NCI-H1105 (cell line): Measurements from ENCODE around the gene C10orf71.

Experiments used
- DNase-seq: peaks from one replicate; lab custom pipeline; 2025; lab: John Stamatoyannopoulos, UW

The C10orf71 gene

GRCh38 chr10:49334964-49335363, 36.0 kb downstream of the C10orf71 start:
- DNase-seq: no peak

- no peak for DNase-seq
These were observed 36.5 kb downstream of the C10orf71 start for GRCh38 chr10:49335364-49335972.

DNA sequence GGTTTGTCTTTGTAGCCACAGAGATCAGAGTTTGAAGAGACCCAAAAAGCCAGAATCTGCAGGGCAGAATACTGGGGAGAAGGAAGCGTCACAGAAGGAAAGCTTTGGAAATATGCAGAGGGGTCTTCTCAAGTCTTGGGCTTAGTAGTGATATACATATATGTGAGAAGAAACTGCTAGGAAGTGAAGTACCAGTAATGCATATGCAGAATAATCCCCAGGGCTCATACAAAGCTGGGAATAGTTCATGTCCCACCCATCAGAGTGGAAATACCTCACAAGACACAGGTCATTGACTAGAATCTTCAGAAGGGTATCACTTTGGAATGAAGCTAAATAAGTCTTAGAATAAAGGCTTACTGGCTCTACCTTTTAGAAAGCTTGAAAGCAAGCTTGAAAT, 39.6 kb downstream of the C10orf71 start:
- no peak for DNase-seq

GRCh38 chr10:49344840-49345239, 45.9 kb downstream of the C10orf71 start:
- DNase-seq: no peak

GRCh38 chr10:49347342-49347741, 48.4 kb downstream of the C10orf71 start:
- DNase-seq: no peak

DNA sequence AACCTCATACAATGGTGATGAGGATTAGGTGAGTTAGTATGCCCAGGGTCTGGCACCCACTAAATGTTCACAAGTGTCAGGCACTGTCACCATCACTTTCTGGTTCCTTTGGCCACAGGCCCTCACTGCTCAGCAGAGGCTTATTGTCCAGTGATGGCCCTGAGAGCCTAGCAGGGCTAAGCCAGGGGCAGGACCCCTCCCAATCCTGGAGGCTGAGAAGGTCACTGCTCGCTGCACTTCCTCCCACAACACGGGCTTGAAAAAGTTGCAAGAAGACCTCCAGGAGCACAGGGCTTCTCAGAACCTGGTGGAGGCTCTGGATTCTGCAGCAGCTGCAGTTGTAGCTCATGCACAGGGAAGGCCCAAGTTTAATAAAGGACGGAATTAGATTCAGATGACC, 48.9 kb downstream of the C10orf71 start:
- no peak for DNase-seq

GRCh38 chr10:49348593-49348992, 49.6 kb downstream of the C10orf71 start:
- DNase-seq: no peak

DNA sequence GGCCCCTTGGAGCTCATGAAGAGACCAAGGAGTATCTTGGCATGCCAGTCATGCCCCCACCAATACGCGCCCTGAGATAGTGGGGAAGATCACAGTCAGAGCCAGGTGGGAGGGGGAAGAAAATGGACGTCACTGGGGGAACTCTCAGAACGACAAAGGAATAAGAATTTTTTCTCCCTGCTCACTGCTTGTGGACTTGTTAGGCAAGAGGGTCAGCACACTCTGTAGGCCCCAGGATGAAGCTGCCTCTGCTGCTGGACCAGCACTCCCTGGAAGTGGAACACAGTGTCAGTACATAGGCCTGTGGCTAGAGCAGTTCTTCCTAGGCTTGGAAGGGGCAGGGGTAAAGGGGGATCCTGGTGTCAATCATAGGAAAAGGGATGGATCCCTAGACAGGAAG, 50.4 kb downstream of the C10orf71 start:
- no peak for DNase-seq

- DNase-seq: no peak
These were observed 51.2 kb downstream of the C10orf71 start for GRCh38 chr10:49350138-49350537.

- DNase-seq: no peak
These were observed 52.0 kb downstream of the C10orf71 start for GRCh38 chr10:49350846-49351532.

DNA sequence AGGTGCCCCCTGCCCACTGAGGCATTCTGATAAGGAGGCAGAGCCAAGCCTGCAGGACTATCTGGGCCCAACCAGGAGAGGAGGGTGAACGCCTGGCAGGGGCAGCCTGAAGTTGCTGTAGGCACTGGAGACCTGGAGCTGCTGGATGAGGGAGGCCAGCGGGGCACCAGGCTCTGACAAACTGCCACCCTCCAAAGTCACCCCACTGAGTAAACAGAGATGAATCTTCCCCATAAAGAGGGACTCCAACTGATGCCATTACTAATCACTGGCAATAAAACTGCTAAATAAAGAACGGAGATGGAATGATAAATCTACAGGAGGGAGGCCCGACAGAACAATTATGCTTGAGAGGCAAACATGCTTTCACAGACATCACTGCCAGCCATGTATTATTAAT, 52.7 kb downstream of the C10orf71 start:
- no peak for DNase-seq

GRCh38 chr10:49352323-49352722, 53.4 kb downstream of the C10orf71 start:
- DNase-seq: no peak

DNA sequence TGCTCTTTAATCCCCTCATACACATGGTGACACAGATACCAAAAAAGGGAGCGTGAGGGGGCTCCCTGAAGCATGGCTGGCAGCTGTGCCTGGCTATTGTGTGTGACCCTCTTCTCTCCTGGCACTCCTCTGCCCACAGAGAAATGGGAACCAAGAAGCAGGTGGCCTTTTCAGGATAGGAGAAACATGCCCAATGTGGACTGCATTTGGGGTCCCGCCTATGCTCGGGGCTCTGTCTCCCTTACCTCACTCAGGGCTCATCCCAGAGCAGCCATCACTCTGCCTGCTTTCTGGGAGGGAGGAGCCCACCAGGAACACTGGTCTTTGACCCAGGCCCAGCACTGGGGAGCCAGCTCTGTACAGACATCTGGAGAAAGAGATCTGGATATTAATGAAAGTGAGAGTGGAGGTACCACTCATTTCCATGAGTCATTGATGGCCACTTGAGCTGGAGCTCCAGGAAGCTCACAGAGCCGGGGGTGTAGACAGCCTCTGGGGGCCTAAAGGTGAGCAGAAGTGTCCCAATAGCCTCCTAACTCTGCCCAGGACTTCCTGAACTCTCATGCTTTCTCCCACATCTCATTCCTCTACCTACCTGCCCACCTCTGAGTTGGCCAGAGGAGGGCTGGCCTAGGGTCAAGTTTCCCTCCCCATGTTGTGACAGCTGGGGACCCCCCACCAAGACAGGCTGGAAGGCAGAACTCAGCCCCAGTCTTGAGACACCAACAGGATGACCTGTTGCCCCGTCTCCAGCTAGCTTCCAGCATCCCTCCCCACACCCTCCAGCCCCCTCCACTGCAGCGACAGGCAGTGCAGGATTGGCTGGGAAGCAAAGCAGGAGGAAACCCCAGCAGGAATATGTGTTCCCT, 54.3 kb downstream of the C10orf71 start:
- DNase-seq: no peak

- no peak for DNase-seq
These were observed 55.1 kb downstream of the C10orf71 start for GRCh38 chr10:49353895-49354566.

- no peak for DNase-seq
These were observed 55.6 kb downstream of the C10orf71 start for GRCh38 chr10:49354593-49354992.

GRCh38 chr10:49355221-49355620, 56.3 kb downstream of the C10orf71 start:
- no peak for DNase-seq

DNA sequence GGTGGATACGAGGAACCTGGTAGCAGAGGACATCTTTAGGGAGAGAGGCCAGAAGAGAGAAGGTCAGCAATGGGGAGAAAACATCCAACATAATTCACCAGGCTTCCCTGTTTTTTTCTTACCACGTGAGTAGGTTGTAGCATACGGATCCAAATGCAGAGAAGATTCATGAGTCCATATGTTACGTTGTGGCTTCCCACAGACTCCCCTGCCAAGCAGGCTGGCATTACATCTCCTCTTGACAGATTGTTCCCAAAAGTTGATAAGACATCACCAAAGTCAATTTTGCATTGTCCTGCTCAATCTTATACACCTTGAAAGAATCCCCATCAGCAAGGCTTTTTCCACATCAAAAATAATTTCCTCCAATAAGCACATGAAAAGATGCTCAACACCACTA, 57.2 kb downstream of the C10orf71 start:
- no peak for DNase-seq

GRCh38 chr10:49356944-49357343, 58.0 kb downstream of the C10orf71 start:
- DNase-seq: no peak

GRCh38 chr10:49357910-49358309, 58.9 kb downstream of the C10orf71 start:
- no peak for DNase-seq

DNA sequence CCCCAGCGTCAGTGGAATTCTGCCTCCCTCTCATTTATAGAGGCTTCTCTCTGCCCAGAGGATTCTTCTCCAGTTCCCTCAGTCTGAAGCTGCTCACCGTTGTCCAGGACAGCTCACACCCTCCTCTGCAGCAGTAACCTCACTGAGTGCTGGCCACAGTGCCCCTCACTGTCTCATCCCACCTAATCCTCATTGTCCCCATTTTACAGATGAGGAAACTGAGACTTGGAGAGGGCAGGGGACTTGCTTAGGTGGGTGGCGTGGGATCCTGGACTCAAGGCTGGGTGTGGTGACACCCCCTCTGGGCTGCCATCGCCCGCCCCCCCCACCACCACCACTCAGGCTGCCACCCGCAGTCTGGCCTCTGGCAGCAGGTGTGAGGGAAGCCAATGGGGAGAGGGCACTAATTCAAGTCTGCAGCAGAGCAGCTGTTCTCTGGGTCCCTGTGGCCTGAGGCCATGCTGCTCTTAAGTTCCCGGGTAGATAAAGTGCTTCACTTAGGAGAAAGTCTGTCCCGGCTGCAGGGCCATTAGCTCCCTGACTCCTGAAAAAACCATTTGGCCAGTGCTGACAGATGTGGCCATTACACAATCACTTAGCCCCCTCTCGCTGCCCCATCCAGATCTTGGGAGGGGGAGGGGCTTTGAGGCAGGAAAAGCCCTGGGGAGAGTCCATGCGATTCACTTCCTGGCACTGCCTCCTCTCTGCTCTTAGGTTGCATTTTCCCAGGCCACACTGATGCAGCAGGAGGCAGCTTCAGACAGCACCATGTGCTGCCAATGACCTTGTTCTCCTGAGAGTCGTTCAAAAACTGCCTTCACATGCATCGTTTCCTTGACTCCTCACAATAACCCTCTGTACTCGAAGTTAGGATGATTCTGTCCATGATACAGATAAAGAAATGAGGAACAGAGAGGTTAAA, 60.6 kb downstream of the C10orf71 start:
- no peak for DNase-seq
